Measurements from ENCODE around the gene DMKN. TPM values are rescaled to one million over a fixed set of nuclear protein-coding genes. Genes with fewer than 3 reads are reported as not detected.

Gene DMKN
- total and polyA plus RNA-seq, 2 of the 8 experiments (the other 6 are each of a cell fraction or from before 2014, with no cell fraction given) = 290 to 330 TPM

- 88% methylated on average over 18 of the region's 19 CpGs; no CpG with 5 or more reads in 1 of the 2 experiments for WGBS, 2 experiments (ENCODE audit: extremely low coverage in 1 of 2, insufficient coverage in 1 of 2, insufficient read length in 1 of 2, insufficient replicate concordance in 2 of 2, low coverage in 1 of 2, low lambda C conversion rate in 2 of 2, missing lambda C conversion rate in 1 of 2)
- H3K79me1 ChIP-seq (ENCODE audit: low read depth, low read length) = no peaks in the 10 kb centered on the region
- H3K36me3 ChIP-seq (ENCODE audit: control insufficient read depth in 2 of 4, insufficient read depth in 4 of 4, low read length in 3 of 4) = no peaks in the 10 kb centered on the region
- no peaks in the 10 kb centered on the region for H3K9me3 ChIP-seq (ENCODE audit: insufficient read depth in 2 of 2, low read depth in 1 of 2, low read length in 1 of 2)
- H3K4me2 ChIP-seq (ENCODE audit: insufficient read depth in 1 of 2, low read depth in 2 of 2, low read length in 2 of 2) = no peak overlapping the region
- no peak overlapping the region for H4K91ac ChIP-seq (replicated peaks; ENCODE audit: insufficient read length, low read length)
- no peak overlapping the region for H2AFZ ChIP-seq (ENCODE audit: low read length)
- H3K14ac ChIP-seq (ENCODE audit: insufficient read length) = no peak overlapping the region
- TF ChIP-seq BCL11A (IDR thresholded peaks at IDR 0.05; ENCODE audit: low read depth in 2 of 2, low read length in 2 of 2) = no peak
- no peak for TF ChIP-seq SRF (IDR thresholded peaks at IDR 0.05; ENCODE audit: low read depth, low read length)
- no peak for TF ChIP-seq ATF2 (IDR thresholded peaks at IDR 0.05; ENCODE audit: low read length)
- TF ChIP-seq RXRA (IDR thresholded peaks at IDR 0.05; ENCODE audit: insufficient read depth, low read depth, low read length) = no peak
- no peak for TF ChIP-seq SP4 (IDR thresholded peaks at IDR 0.05; ENCODE audit: low read length)
- TF ChIP-seq GABPA (IDR thresholded peaks at IDR 0.05; ENCODE audit: borderline replicate concordance, insufficient read depth, low read length) = no peak
- FAIRE-seq = no peak
- H2BK120ac ChIP-seq (replicated peaks; ENCODE audit: low read depth, low read length) = no peak overlapping the region
- no peak overlapping the region for H3K9ac ChIP-seq (replicated peaks in 1 of 4; ENCODE audit: extremely low read depth in 1 of 4, low read depth in 3 of 4, low read length in 3 of 4)
- no peak overlapping the region for H3K56ac ChIP-seq (replicated peaks; ENCODE audit: insufficient read length, low read depth, low read length)
- no peaks in the 10 kb centered on the region for H3K79me2 ChIP-seq (ENCODE audit: control insufficient read depth in 1 of 2, insufficient read depth in 2 of 2, low read length in 2 of 2)
- ChIA-PET POLR2A (ENCODE audit: partially characterized antibody) (interaction anchor here (0.8 to 1.6 kb wide), 7 partner anchors 9 to 34 kb away, joined by 3 to 4 read pairs (median 3); no protein-coding TSS in a partner anchor), CTCF (ENCODE audit: partially characterized antibody) (interaction anchor here (1.1 to 2.9 kb wide), 4 partner anchors 8 to 35 kb away, joined by 3 to 14 read pairs (median 6); no protein-coding TSS in a partner anchor)
- no peak overlapping the region for H3K27ac ChIP-seq (ENCODE audit: low read depth, low read length)
- H3K4me1 ChIP-seq (replicated peaks in 1 of 4; ENCODE audit: control insufficient read depth in 3 of 4, insufficient read depth in 4 of 4, low read length in 3 of 4) = peaks cover 0 to 21% (median 11%) of the 10 kb centered on the region in 4 experiments; a peak in 6 of 7 replicates
- peaks cover 0 to 20% (median 14%) of the 10 kb centered on the region in 4 experiments; a peak in 6 of 7 replicates for H3K27me3 ChIP-seq (replicated peaks in 1 of 4; ENCODE audit: control insufficient read depth in 3 of 4, extremely low read depth in 1 of 4, insufficient read depth in 3 of 4, low read length in 3 of 4)
- no peak for DNase-seq (ENCODE audit: low read depth in 1 of 2, low spot score in 2 of 2)
- H3K4ac ChIP-seq (replicated peaks; ENCODE audit: insufficient read length, low read depth, low read length) = no peak overlapping the region
- H3K4me3 ChIP-seq (ENCODE audit: extremely low read depth in 1 of 4, insufficient read depth in 2 of 4, low read depth in 3 of 4, low read length in 4 of 4) = no peak overlapping the region
- H4K5ac ChIP-seq (ENCODE audit: insufficient read length, low read depth, low read length) = no peak overlapping the region
- H2BK5ac ChIP-seq (ENCODE audit: low read depth, low read length) = no peak overlapping the region
- no peak overlapping the region for H3K23ac ChIP-seq (ENCODE audit: insufficient read length)
- no peaks in the 10 kb centered on the region for H4K20me1 ChIP-seq (replicated peaks in 1 of 2; ENCODE audit: control insufficient read depth in 1 of 2, insufficient read depth in 2 of 2, low read length in 2 of 2)
- H2BK15ac ChIP-seq (ENCODE audit: low read length) = no peak overlapping the region
- H2BK12ac ChIP-seq (ENCODE audit: low read depth, low read length) = no peak overlapping the region
- H3K18ac ChIP-seq (ENCODE audit: extremely low read depth, low read length) = no peak overlapping the region
- no peak overlapping the region for H4K8ac ChIP-seq (ENCODE audit: extremely low read depth, insufficient read depth, low read length)
- no peak overlapping the region for H2BK20ac ChIP-seq (ENCODE audit: low read length)
- no peak overlapping the region for H2AK5ac ChIP-seq (ENCODE audit: low read depth, low read length)
- peaks cover 4% of the 10 kb centered on the region; the same call in 1 of the 2 replicates for H3K23me2 ChIP-seq (ENCODE audit: low read depth, low read length)
Observed at GRCh38 chr19:35529241-35530218, 16.1 kb upstream of the DMKN start.

All from H1 (cell line).